ENCODE measurements around the gene SPAG17. TPM values are rescaled to one million over a fixed set of nuclear protein-coding genes. Genes with fewer than 3 reads are reported as not detected.

The SPAG17 gene
- total and polyA plus RNA-seq, 9 donors, result 0.08 to 39.5 (median 0.67) TPM

DNA sequence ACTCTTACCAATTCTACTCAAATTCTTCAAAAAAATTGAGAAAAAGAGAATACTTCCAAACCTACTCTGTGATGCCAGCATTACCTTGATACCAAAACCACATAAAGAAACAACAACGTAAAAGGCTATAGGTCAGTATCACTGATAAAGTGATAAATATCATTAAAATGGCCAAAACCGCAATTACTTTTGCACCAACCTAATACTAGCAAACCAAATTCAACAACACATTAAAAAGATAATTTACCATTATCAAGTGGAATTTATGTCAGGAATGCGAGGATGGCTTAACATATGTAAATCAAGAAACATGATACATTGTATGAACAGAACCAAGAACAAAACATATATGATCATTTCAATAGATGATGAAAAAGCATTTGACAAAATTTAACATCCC, 7.0 kb downstream of the SPAG17 start:
- WGBS, 3 donors, result 93 to 97% (median 94%) methylated on average over 3 of the region's 3 CpGs
- Histone ChIP-seq H3K4me3 (no peak overlapping the region), H3K27ac (no peak overlapping the region), H3K4me1 (ENCODE audit: insufficient read depth) (no peaks in the 10 kb centered on the region), H3K9me3 (no peaks in the 10 kb centered on the region), H3K27me3 (no peaks in the 10 kb centered on the region), H3K36me3 (no peaks in the 10 kb centered on the region)
- intact Hi-C loops (cut with DNase I), result no loop called here
- no peak for DNase-seq
- TF ChIP-seq, protein P1, sequence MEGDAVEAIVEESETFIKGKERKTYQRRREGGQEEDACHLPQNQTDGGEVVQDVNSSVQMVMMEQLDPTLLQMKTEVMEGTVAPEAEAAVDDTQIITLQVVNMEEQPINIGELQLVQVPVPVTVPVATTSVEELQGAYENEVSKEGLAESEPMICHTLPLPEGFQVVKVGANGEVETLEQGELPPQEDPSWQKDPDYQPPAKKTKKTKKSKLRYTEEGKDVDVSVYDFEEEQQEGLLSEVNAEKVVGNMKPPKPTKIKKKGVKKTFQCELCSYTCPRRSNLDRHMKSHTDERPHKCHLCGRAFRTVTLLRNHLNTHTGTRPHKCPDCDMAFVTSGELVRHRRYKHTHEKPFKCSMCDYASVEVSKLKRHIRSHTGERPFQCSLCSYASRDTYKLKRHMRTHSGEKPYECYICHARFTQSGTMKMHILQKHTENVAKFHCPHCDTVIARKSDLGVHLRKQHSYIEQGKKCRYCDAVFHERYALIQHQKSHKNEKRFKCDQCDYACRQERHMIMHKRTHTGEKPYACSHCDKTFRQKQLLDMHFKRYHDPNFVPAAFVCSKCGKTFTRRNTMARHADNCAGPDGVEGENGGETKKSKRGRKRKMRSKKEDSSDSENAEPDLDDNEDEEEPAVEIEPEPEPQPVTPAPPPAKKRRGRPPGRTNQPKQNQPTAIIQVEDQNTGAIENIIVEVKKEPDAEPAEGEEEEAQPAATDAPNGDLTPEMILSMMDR (IDR thresholded peaks at IDR 0.05), result no peak
- TF ChIP-seq EP300 (IDR thresholded peaks at IDR 0.05), result no peak
- no peak for TF ChIP-seq POLR2A (IDR thresholded peaks at IDR 0.05)

DNA sequence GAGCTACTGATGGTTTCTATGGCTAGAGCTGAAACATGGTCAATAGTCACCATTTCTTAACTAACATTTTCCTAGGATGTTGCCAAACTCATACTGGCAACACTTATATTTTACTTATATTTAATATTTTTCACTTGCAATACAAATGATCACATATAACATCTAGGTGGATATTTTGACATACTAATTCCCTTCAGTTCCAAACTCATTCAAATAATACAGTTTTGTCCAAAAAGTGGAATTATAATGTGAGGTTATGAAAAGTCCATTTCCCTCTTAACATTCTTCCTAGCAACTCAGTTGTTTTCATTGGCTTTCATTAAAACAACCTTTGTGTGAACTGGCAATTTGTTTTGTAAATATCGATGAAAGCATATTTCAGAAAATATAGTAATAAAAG, 16.0 kb downstream of the SPAG17 start:
- intact Hi-C loops (cut with DNase I), result no loop called here
- no peak overlapping the region for H3K27ac ChIP-seq
- H3K36me3 ChIP-seq, result no peaks in the 10 kb centered on the region
- no peaks in the 10 kb centered on the region for H3K27me3 ChIP-seq
- H3K4me3 ChIP-seq, result no peak overlapping the region
- WGBS, 3 donors, result 10 to 45% (median 13%) methylated on average over 1 of the region's 1 CpG
- no peak for DNase-seq
- no peaks in the 10 kb centered on the region for H3K9me3 ChIP-seq
- no peaks in the 10 kb centered on the region for H3K4me1 ChIP-seq (ENCODE audit: insufficient read depth)
- TF ChIP-seq, protein P1 (IDR thresholded peaks at IDR 0.05), result no peak
- no peak for TF ChIP-seq POLR2A (IDR thresholded peaks at IDR 0.05)
- no peak for TF ChIP-seq EP300 (IDR thresholded peaks at IDR 0.05)

DNA sequence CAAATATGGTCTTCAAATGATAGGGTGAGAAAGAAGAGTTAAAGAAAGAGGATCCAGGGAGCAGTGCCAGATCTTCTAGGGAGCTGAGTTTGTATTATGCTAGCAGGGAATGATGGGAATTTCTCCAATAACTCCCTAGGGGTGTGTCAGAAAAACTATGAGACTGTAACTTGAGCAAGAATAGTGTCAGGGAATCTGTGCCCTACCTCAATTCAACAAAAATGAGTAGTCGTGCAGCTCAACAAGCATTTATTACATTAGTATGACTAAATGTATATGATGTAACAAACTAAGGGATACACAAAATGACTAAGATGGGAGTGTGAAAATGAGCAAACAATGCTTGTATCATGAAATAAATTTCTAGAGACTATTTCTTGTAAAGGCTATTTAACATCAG, 24.2 kb downstream of the SPAG17 start:
- 81 to 89% (median 84%) methylated on average over 1 of the region's 1 CpG for WGBS, 3 donors
- H3K36me3 ChIP-seq, result no peaks in the 10 kb centered on the region
- DNase-seq, result no peak
- no peaks in the 10 kb centered on the region for H3K4me1 ChIP-seq (ENCODE audit: insufficient read depth)
- TF ChIP-seq POLR2A (IDR thresholded peaks at IDR 0.05), result no peak
- no peak for TF ChIP-seq EP300 (IDR thresholded peaks at IDR 0.05)
- H3K27ac ChIP-seq, result no peak overlapping the region
- no peak overlapping the region for H3K4me3 ChIP-seq
- H3K27me3 ChIP-seq, result no peaks in the 10 kb centered on the region
- intact Hi-C loops (cut with DNase I), result no loop called here
- H3K9me3 ChIP-seq, result no peaks in the 10 kb centered on the region

DNA sequence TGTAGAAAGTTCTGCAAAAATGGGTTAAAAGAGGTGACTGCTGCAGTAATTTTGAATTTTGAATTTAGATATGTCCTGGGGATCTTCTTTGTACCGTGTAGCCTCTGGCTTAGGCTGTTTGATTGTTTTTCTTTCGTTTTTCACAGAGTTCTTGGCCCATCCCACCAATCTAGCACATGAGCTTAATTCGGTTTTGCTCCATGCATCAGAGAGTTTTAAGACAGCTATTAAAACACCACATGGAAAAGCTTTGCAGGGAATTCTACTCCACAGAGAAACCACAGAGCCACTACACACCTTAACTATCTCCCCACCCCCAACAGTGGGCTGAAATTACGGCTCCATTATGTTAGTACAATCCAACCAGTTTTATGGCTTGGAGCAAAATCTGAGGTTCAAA, 25.5 kb downstream of the SPAG17 start:
- 25 to 40% (median 30%) methylated on average over 4 of the region's 4 CpGs for WGBS, 3 donors
- intact Hi-C loops (cut with DNase I), result no loop called here
- H3K36me3 ChIP-seq, result no peaks in the 10 kb centered on the region
- no peaks in the 10 kb centered on the region for H3K27me3 ChIP-seq
- no peak overlapping the region for H3K4me3 ChIP-seq
- TF ChIP-seq, protein P1 (IDR thresholded peaks at IDR 0.05), result no peak
- TF ChIP-seq EP300 (IDR thresholded peaks at IDR 0.05), result no peak
- TF ChIP-seq POLR2A (IDR thresholded peaks at IDR 0.05), result no peak
- no peaks in the 10 kb centered on the region for H3K4me1 ChIP-seq (ENCODE audit: insufficient read depth)
- no peaks in the 10 kb centered on the region for H3K9me3 ChIP-seq
- H3K27ac ChIP-seq, result no peak overlapping the region
- DNase-seq, result no peak

DNA sequence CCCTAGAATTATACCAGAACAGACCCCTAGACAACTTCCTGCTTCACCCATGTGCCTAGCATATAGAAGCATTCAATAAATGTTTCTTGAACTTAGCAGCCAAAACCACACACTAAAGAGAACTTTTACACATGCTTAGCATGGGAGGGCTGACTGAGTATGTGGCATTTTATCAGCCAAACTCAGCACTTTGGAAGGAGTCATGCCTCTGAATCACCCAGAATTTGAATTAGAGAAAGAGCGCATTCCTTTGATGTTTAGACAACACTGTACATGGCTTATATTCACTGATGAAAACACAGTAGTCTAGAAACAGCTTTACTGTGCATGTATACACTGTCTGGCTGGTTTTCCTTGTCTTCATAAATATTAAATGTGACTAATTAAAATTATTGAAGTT, 26.1 kb downstream of the SPAG17 start:
- intact Hi-C loops (cut with DNase I), result no loop called here
- no peak overlapping the region for H3K27ac ChIP-seq
- H3K4me1 ChIP-seq (ENCODE audit: insufficient read depth), result no peaks in the 10 kb centered on the region
- H3K4me3 ChIP-seq, result no peak overlapping the region
- H3K27me3 ChIP-seq, result no peaks in the 10 kb centered on the region
- no peak for DNase-seq
- no peaks in the 10 kb centered on the region for H3K36me3 ChIP-seq
- no peaks in the 10 kb centered on the region for H3K9me3 ChIP-seq
- TF ChIP-seq, protein P1 (IDR thresholded peaks at IDR 0.05), result no peak
- TF ChIP-seq EP300 (IDR thresholded peaks at IDR 0.05) (no peak), POLR2A (IDR thresholded peaks at IDR 0.05) (no peak)
- WGBS, 3 donors, result 42 to 59% (median 50%) methylated on average over 1 of the region's 1 CpG

All from ovary (tissue), 9 donors.